ENCODE results near the gene SUPV3L1. TPM values are rescaled to one million over a fixed set of nuclear protein-coding genes. Genes with fewer than 3 reads are reported as not detected.

SUPV3L1 gene
- total RNA-seq, 4 donors from 2014 or later = 29.7 to 38.8 (median 32.2) TPM

GRCh38 chr10:69241575-69241974 is 61.5 kb downstream of the SUPV3L1 start:
- in situ Hi-C loops (cut with MboI; ENCODE audit: low sequenced_read_pairs in 4 of 4) = loop anchor here (10.0 to 25.0 kb wide), 3 partner anchors 63 to 396 kb away; partner anchors contain the start of gene FAM241B (in 2 of the 4)

GRCh38 chr10:69242040-69242851 is 62.2 kb downstream of the SUPV3L1 start:
- DNase-seq = no peak
- Histone ChIP-seq H3K36me3 (no peaks in the 10 kb centered on the region), H3K27me3 (no peaks in the 10 kb centered on the region), H3K4me1 (no peaks in the 10 kb centered on the region), H3K4me3 (no peak overlapping the region), H3K27ac (no peak overlapping the region), H3K9me3 (no peaks in the 10 kb centered on the region)
- TF ChIP-seq CTCF (IDR thresholded peaks at IDR 0.05 in 4 of 5, conservative IDR thresholded peaks at IDR 0.05 in 1 of 5) (no peak), POLR2A (IDR thresholded peaks at IDR 0.05) (no peak)
- in situ Hi-C loops (cut with MboI; ENCODE audit: low sequenced_read_pairs in 4 of 4) (loop anchor here (10.0 to 25.0 kb wide), 3 partner anchors 63 to 395 kb away; partner anchors contain the start of gene FAM241B (in 2 of the 4)), intact Hi-C loops (cut with DNase I; ENCODE audit: low total_unique reads) (no loop called here)
- no peak for ATAC-seq

More at GRCh38 chr10:69241575-69241974, 61.5 kb downstream of the SUPV3L1 start:
- TF ChIP-seq CTCF (IDR thresholded peaks at IDR 0.05 in 4 of 5, conservative IDR thresholded peaks at IDR 0.05 in 1 of 5) (no peak), POLR2A (IDR thresholded peaks at IDR 0.05) (no peak)
- H3K27ac ChIP-seq = no peak overlapping the region
- DNase-seq = no peak
- no peaks in the 10 kb centered on the region for H3K9me3 ChIP-seq
- H3K36me3 ChIP-seq = no peaks in the 10 kb centered on the region
- intact Hi-C loops (cut with DNase I; ENCODE audit: low total_unique reads) = no loop called here
- no peaks in the 10 kb centered on the region for H3K27me3 ChIP-seq
- no peaks in the 10 kb centered on the region for H3K4me1 ChIP-seq
- ATAC-seq = no peak
- H3K4me3 ChIP-seq = no peak overlapping the region

- no peak for DNase-seq
- Histone ChIP-seq H3K27ac (no peak overlapping the region), H3K9me3 (no peaks in the 10 kb centered on the region), H3K27me3 (no peaks in the 10 kb centered on the region), H3K36me3 (no peaks in the 10 kb centered on the region), H3K4me3 (no peak overlapping the region), H3K4me1 (no peaks in the 10 kb centered on the region)
- ATAC-seq = no peak
- TF ChIP-seq CTCF (IDR thresholded peaks at IDR 0.05 in 4 of 5, conservative IDR thresholded peaks at IDR 0.05 in 1 of 5) (no peak), POLR2A (IDR thresholded peaks at IDR 0.05) (no peak)
- intact Hi-C loops (cut with DNase I; ENCODE audit: low total_unique reads) = no loop called here
- in situ Hi-C loops (cut with MboI; ENCODE audit: low sequenced_read_pairs in 4 of 4) = loop anchor here (10.0 to 25.0 kb wide), 3 partner anchors 62 to 394 kb away; partner anchors contain the start of gene FAM241B (in 2 of the 4)
Measured at GRCh38 chr10:69242852-69243212, 62.8 kb downstream of the SUPV3L1 start.

GRCh38 chr10:69243817-69244216 is 63.8 kb downstream of the SUPV3L1 start:
- in situ Hi-C loops (cut with MboI; ENCODE audit: low sequenced_read_pairs in 4 of 4) = loop anchor here (10.0 to 25.0 kb wide), 3 partner anchors 61 to 393 kb away; partner anchors contain the start of gene FAM241B (in 2 of the 4)
- H3K4me1 ChIP-seq = no peaks in the 10 kb centered on the region
- ATAC-seq = no peak
- H3K9me3 ChIP-seq = no peaks in the 10 kb centered on the region
- DNase-seq = no peak
- no peak for TF ChIP-seq POLR2A (IDR thresholded peaks at IDR 0.05)
- TF ChIP-seq CTCF (IDR thresholded peaks at IDR 0.05 in 4 of 5, conservative IDR thresholded peaks at IDR 0.05 in 1 of 5) = no peak
- H3K27me3 ChIP-seq = no peaks in the 10 kb centered on the region
- H3K4me3 ChIP-seq = no peak overlapping the region
- H3K36me3 ChIP-seq = no peaks in the 10 kb centered on the region
- H3K27ac ChIP-seq = no peak overlapping the region
- intact Hi-C loops (cut with DNase I; ENCODE audit: low total_unique reads) = no loop called here
